ENCODE results near the gene CNIH3.
"Not testable (repeated sequence)": the region's sequence is repeated elsewhere in the genome, so short reads cannot be mapped to it uniquely, and the experiment has no call there.

CNIH3 gene

DNA sequence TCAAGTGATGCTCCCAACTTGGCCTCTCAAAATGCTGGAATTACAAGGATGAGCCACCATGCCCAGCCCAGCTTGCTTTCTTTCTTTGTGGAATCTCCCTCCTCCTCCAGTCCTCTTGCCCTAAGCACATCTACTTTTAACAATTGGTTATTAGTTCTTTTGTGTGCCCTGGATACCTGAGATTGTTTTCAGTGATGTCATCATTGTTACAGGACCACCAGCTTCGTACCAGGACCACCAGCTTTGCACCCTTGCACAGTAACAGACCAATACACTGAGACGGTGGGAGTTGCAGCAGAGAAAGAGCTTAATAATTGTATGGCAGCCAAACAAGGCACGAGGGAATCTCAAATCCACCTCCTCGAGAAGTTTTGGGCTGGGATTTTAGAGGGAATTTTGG lies 71.3 kb downstream of the CNIH3 start:
- no peak for DNase-seq (ENCODE audit: low read depth in 2 of 2)

DNA sequence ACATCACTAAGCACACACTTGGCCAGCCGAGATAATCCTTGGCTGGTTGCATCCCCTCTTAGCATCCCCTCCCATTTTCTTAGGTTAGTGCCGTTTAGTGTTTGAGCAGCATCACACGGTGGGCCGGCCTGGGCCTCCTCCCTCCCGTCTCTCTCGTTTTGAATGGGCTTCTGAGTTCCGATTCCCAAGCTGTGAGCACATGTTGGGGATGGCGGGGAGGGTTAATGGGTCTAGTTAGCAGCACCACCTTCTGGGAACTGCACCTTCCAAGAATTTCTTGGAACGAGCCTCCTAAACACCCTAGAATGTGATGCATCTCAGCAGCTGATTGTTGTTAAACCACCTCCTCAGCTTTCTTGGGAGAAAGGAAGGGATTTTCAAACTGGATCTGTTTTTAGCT lies 73.3 kb downstream of the CNIH3 start:
- no peak for DNase-seq (ENCODE audit: low read depth in 2 of 2)

DNA sequence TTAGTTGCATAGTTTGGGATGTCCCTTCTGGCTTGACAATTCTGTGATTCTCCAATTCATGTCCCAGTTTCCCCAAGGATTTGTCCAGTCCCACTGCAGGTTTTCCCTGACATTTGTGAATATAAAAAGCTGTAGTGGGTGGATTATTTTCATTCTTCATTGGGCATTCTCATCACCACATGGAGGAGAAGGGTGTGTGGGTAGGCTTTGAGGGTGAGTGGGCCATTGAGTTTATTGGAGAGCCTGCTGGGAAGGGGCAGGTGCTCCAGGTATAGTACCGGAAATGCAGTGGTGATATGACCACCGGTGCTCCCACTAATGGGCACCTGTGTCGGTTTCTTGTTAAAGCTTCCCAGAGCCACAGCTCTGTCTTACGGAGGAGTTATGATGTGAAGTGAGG lies 74.5 kb downstream of the CNIH3 start:
- DNase-seq (ENCODE audit: low read depth in 2 of 2) = no peak

DNA sequence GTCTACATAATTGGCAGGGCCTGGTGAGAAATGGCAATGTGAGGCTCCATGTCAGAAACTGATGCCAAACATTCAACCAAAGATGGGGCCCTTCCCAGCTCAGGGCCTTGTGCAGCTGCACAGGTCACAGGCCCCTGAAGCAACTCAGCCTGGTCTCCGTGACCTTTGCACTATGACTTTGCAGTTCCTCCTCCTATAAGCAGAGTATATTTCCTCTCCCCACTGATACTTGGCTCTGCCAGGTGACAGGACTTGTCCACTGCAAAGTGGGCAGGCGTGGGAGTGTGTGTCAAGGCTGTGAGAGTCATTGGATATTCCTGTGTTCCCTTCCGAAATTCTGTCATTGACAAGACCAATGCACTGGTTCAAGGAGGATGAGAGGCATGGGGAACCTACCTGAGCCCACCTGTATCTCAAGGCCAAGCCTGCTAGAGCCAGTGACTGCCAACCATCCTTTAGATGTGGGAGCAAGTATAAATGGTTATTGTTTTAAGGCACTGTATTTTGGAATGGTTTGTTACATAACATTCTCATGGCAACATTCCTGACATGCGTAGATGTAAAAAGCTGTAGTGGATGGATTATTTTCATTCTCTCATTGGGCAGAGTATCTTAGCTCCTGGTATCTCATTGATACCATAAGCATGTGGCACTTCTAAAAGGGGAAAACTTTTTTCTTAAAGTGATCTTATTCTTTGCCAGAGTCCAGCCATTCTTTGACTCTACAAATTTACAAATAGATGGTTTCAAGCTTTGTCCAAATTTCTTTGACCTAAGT lies 75.2 kb downstream of the CNIH3 start:
- DNase-seq (ENCODE audit: low read depth in 2 of 2) = no peak

DNA sequence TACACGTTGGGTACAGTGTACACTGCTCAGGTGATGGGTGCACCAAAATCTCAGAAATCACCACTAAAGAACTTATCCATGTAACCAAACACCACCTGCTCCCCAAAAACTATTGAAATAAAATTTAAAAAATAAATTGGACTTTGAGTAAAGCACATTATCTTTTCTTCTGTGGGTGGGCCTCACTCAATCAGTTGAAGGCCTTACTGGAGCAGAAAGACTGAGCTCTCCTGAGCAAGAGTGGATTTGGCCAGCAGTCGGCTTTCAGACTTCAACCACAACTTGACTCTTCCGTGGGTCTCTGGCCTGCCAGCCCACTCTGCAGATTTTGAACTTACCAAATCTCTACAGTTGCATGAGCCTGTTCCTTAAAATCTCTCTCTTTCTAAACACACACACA lies 78.9 kb downstream of the CNIH3 start:
- DNase-seq (ENCODE audit: low read depth in 2 of 2) = no peak

DNA sequence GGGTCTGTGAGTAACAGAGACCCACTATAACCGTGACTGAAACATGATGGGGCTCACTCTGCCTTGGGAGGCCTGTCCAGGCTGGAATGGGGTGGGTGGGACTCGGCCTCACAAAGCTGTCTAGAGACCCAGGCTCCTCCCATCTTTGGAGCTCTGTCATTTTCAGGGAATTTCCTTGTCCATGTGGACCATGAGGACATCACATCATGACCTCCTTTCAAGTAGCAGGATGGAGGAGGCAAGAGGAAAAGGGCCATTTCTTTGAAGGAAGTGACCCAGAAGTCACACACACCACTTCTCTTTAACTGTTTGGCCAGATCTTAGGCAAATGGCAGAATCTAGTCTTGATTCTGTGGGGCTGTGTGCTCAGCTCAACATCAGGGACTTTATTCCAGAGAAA lies 79.9 kb downstream of the CNIH3 start:
- DNase-seq (ENCODE audit: low read depth in 2 of 2) = no peak

DNA sequence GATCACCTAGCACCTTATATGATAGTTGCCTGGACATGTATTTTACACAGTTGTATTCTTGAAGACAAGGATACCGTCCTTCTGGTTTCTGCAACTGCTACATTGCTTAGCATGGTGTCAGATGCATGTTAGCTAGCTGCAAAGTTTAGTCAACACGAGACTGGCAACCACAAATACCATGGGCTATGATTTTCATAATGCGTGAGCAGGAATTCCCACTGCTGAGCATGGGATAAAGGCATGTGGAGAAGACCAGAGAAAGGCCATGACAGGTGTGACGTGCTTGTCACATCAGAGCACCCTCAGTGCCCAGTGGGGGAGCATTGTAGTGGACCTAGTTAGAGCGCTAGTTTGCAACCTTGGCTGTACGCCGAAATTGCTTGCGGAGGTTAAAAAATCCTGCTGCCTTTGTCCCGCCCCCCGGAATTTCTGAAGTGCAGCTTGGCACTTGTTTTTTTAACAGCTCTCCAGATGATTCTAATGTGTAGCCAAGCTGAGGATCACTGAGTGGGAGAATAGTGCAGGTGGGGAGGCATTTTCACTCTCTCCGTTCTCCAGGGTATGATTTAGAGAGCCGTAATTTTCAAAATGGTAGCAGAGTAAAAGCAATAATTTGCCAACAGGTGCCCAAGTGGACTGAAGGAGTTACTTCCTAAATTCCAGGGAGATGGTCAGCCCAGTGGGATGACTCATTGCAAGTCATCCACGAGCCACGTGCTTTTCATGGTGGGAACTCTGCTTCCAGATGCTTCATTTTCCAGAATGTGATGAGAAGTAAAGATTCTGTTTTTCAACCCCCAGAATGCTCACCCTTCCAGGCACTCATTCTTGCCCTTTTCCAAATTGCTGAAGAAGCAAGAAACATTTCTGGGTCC lies 81.0 kb downstream of the CNIH3 start:
- DNase-seq (ENCODE audit: low read depth in 2 of 2) = peak; percentile 32 to 37

DNA sequence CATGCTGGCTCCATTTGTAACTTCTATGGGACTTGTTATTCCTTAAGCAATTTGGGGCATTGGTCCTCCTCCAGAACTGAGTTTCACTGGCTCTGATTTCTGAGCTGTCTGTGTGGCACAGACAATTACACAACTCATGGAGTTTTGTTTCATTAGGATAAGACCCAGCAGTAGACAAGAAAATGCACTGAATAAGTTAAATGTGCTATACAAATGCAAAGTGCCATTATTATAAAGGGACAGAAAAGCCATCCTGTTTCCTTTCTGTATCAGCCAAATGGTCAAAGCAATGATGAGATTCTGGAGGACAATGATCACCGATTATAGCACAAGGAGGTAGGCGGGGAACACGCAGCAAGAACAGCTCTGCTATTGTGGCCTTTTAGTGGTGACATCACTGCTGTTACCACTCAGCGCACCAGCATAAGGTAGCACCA lies 81.9 kb downstream of the CNIH3 start:
- DNase-seq (ENCODE audit: low read depth in 2 of 2) = no peak

DNA sequence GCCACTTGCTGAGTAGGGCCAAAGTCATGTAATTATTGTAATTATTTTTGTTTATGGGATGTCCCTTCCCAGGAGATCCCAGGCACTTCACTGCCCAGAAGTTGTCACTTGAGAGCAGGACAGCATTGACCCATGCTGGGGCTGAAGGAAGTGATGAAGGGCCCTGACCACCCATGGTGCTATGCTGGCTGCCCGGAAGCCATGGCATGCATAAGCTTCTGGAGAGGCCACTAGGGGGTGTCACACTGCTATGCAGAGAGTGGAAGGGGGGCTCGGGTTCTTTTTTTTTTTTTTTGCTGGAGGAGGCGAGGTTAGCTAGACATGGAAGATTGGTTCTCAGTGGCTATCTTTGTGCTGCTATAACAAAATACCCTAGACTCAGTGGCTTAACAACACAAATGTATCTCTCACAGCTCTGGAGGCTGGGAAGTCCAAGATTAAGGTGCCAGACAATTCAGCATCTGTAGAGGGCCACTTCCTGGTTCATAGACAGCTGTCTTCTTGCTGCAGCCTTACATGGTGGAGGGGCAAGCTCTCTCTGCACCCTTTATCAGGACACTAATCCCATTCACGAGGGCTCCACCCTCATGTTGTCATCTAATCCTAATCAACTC lies 84.9 kb downstream of the CNIH3 start:
- DNase-seq (ENCODE audit: low read depth in 2 of 2) = no peak

DNA sequence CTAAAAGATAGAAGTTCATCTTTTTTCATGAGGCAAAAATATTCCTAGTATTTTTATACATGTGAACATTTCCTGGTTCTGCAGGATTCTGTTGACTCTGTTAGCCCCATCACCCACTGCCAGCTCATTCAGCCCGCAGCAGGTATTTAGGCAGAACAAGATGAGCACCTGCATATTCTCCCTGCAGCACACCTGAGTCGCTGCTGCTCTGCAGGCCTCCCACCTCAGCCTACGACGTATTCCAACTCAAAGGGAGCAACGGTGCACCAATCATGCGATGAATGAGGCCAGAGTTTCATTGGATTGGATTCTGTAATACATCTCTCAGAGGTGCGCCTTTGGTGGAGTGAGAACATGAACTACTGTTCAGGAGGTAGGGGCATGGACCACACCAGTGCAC lies 87.6 kb downstream of the CNIH3 start:
- DNase-seq (ENCODE audit: low read depth in 2 of 2) = no peak

DNA sequence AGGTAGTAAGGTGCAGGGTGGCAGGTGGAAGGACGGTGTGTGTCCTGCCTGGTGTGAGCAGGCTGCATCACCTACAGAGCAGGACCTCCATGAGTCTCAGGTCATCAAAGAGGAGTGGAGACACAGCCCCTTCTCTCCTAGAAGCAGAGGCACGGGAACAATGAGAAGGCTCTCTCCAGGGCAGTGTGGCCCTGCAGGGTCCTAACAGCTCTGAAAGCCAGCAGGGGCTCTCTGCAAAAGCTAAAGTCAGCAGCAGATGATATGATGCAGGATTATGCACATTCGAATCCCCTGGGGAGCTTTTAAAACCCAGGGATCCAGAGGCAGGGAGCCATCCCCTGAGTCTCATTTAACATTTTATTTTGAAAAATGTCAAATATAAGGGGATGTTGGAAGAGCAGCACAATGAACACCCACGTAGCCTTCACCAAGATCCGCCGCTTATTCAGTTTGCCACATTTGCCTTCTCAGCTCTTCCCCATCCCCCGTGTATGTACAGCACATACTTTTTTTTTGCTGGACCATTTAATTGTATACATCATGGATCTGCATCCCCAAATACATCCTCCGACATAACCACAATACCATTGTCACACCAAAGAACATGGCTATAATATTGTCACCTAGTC lies 88.1 kb downstream of the CNIH3 start:
- DNase-seq (ENCODE audit: low read depth in 2 of 2) = no peak

DNA sequence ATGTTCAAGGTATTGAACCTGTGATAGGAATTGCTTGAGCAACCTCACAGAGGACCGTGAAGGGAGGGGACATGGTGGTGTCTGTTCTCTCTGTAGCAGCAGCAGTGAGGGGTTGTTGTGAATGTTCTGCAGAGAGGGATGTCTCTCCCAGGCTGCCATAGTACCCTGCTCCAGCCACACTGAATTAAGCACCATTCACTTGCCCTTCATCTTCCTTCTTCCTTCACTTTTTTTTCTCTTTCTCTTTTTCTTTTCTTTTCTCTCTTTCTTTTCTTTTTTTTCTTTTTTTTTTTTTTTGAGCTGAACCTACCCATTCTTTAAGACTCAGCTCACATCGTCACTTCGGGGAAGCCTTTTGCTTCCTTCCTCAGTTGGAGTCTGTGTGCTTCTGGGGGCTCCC lies 89.5 kb downstream of the CNIH3 start:
- DNase-seq (ENCODE audit: low read depth in 2 of 2) = no peak

DNA sequence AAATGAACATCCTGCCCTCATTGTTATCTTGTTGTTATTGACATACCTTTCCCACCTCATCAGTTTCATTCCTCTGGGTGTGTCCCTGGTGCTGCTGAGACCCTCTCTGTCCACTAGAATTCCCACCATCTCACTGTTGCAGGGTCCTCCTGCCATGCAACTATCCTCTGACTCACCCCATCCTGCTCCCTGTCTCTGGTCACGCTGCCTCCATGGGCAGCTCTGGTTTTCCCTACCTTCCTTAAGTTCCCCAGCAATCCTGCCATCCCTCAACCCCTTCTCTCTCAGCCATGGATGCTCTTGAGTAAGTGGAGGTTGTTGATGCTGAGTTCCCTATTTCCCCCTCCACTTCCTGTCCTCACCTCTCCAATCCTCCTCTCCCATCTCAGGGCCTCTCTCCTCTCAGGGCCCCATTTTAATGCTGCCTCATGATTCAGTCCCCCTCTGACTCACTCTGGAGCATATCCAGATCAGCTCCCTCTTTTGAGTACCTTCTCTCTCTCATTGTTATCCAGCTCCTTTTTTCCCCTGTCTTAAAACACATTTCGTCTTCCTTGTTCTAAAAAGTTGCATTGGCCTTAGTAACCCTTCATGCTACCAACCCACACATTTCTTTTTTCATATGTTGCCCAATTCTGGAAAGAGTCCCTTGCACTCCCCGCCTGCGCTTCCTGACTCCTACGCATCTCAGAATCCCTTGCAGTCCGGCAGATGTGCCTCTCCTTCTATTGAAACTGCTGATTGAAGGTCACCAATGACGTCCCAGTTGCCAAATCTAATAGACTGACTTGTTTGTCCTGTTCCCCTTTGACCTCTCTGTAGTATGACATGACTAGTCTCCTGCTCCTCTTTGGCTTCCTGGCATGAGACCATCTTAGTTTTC lies 92.0 kb downstream of the CNIH3 start:
- peak; percentile 70 to 72 for DNase-seq (ENCODE audit: low read depth in 2 of 2)

DNA sequence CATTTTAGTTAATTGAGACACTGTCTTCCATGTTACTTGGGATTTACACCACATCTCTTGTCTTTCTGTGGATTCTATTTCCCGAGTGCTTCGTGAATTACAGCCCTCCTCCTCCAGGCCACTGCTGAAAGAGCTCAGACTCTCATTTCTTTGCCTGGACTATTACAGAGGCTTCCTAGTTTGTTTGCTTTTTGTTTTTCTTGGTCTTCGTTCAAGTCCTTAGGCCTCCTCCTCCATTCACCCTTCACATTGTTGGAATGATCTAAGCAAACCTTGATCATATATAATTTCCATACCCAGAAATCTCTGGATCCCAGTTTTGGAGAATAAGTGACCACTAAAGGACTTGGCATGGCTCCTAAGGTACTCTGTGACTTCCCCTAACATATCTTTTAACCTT lies 94.1 kb downstream of the CNIH3 start:
- no peak for DNase-seq (ENCODE audit: low read depth in 2 of 2)

DNA sequence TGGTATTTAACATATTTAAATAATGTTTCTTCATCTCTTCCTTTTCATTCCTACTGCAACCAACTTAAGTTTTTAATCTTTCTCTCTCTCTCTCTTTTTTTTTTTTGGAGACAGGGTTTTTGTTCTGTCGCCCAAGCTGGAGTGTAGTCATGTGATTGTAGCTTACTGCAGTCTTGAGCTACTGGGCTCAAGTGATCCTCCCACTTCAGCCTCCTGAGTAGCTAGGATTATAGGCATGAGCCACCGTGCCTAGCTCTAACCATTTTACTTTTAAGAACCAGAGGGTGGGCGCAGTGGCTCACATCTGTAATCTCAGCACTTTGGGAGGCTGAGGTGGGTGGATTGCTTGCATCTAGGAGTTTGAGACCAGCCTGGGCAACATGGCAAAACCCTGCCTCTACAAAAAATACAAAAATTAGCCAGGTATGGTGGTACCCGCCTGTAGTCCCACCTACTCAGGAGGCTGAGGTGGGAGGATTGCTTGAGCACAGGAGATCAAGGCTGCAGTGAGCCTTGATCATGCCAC lies 95.2 kb downstream of the CNIH3 start:
- DNase-seq (ENCODE audit: low read depth in 2 of 2) = not testable (repeated sequence)

DNA sequence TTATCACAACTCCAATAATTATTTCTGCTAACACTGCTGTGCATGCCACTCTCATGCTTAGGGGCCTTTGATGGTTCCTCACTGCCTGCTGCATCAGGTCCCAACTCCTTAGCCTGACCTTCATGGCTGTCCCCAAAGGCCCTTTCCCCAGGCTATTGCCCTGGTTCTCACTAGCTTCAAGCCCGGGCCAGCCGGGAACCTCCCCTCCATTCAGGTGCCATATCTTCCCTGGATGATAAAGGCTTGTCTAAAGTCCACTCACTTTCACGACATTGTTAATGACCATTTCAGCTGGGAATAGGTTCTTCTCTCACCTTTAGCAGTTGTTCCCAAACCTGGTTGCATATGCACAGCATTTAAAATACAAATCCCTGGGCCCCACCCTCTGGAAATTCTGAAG lies 95.8 kb downstream of the CNIH3 start:
- no peak for DNase-seq (ENCODE audit: low read depth in 2 of 2)

DNA sequence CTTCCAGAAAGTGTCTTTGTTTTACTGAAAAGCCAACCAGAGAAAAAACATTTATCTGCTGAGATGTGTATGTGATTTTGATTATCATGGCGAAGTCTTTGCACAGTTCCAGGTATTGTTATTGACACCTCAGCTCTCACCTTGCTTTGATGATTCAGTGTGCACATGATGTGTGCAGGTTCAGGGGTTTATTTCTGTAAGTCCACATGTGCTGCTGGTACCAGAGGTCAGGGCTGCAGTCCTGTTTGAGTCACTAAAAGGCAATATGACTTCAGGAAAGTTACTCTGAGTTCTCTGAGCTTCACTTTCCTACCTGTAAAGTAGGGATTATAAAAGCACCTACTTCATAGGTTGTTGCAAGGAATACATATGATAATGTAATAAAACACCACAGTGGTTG lies 97.1 kb downstream of the CNIH3 start:
- DNase-seq (ENCODE audit: low read depth in 2 of 2) = no peak

DNA sequence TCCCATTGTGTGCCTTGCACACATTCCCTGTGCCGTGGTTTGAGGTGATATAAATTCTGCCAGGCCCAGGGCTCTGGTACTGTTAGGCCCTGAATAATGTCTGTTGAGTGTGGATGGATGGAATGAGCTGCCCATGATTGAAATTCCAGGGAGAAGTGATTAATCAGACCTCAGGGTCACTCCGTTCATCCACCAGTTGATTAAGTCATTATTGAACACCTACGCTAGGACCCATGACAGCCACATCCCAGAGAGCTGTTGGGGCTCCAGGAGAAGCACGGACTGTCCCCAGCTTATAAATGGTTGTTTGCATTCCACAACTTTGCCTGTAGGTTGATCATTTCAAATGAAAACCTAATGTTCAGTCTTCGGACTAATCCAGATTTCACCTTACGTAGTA lies 98.4 kb downstream of the CNIH3 start:
- DNase-seq (ENCODE audit: low read depth in 2 of 2) = no peak

DNA sequence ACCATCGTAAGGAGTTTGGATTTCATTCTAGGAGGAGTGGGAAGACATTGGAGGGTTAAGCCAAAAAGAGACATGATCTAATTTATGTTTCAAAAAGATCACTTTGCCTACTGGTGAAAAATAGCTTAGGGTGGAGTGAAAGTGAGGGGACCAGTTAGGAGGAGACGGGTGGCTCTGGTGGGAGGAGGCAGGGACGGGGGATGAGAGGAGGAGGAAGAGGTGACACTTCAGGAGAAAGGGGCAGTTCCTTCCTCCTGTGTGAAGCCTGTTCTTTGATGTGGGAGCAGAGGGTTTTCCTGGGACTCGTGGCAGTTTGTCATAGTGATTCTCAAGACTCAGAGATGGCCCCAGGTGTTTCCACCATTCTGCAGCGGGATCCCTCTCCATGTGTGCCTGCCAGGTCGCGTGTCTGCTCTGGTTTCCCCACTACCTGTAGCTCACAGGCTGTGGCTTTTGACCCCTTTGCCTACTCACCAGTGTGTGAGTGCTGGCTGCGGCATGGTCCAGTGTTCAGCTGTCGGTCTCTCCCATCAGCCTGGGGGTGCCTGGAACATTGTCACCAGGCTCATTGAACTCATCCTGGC lies 102.4 kb downstream of the CNIH3 start:
- no peak for DNase-seq (ENCODE audit: low read depth in 2 of 2)

DNA sequence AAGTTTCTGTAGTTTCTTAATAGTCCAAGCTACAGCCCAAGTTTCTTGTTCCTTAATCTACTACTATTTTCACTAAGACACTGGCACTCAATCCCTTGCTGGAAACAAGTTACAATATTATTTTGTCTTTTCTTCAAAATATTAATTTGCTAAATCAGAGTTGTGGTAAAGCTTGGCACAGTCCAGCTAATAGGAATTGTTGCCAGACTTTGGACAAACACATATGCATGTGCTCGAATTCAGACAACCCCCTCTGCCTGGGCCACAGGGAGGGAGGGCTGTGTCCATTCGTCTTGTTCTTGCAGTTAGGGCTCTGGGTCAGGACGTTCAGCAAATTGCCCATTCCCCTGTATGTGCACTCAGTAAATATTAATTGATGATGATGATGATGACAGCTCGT lies 103.6 kb downstream of the CNIH3 start:
- no peak for DNase-seq (ENCODE audit: low read depth in 2 of 2)

DNA sequence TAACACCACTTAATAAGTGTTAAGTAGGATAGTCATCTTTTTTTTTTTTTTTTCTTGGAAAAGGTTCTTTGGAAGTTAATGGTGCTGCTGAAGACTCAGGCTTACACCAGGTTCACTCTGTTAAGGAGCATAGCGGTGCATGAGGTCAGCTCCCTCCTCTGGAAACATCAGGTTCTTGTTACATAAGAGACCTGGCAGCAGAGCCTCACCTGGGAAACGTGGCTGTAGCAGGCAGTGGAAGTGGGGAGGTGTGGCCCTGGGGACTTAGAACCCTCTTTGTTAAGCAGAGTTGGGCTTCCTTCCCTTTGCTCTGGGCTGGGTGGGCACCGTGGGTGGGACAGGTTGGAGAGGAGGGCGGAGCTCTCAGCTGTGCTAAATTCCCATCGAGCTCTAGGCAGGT lies 104.1 kb downstream of the CNIH3 start:
- no peak for DNase-seq (ENCODE audit: low read depth in 2 of 2)
